GM12892 (cell line): ENCODE data around the gene TK2.
"Not testable (repeated sequence)": the region's sequence is repeated elsewhere in the genome, so short reads cannot be mapped to it uniquely, and the experiment has no call there.

Experiments
- DNase-seq: peaks from one replicate; pipeline ENCODE4 v3.0.0; 2011; ENCODE audit not compliant: insufficient read length
- FAIRE-seq: peaks from 2 replicates; lab custom pipeline; 2011; peaks lifted over from hg19 to GRCh38; lab: Jason Lieb, UNC
- POLR2A ChIP-seq: IDR thresholded peaks from 2 replicates; pipeline ENCODE4 v1.6.1; 2011; ENCODE audit warnings: low read depth, low read length, control low read depth
- POLR2AphosphoS5 ChIP-seq: IDR thresholded peaks from 2 replicates; pipeline ENCODE4 v1.6.1; 2011; ENCODE audit warnings: low read depth, low read length, control low read depth
- TAF1 ChIP-seq: IDR thresholded peaks from 2 replicates; pipeline ENCODE4 v1.6.1; 2011; ENCODE audit warnings: low read depth, mild to moderate bottlenecking, control low read depth, low read length, borderline replicate concordance

Gene TK2

GRCh38 chr16:66569131-66569530 is 19.2 kb upstream of the TK2 start:
- FAIRE-seq (no peak), DNase-seq (no peak)
- TF ChIP-seq POLR2A (no peak), TAF1 (no peak), POLR2AphosphoS5 (no peak)

GRCh38 chr16:66568355-66568754 is 18.4 kb upstream of the TK2 start:
- DNase-seq = no peak
- TF ChIP-seq POLR2A = no peak
- no peak for TF ChIP-seq POLR2AphosphoS5
- no peak for TF ChIP-seq TAF1
- FAIRE-seq = no peak

- DNase-seq, FAIRE-seq: not testable (repeated sequence)
Observed at GRCh38 chr16:66567270-66567669, 17.3 kb upstream of the TK2 start.

- TF ChIP-seq POLR2A (no peak), TAF1 (no peak), POLR2AphosphoS5 (no peak)
- no peak for DNase-seq
Observed at GRCh38 chr16:66566051-66566901, 16.4 kb upstream of the TK2 start, which contains the start of gene CMTM1. TSS of gene CMTM1 (plus strand) at chr16:66566439. CDS start at chr16:66566514, 75 bp downstream.

GRCh38 chr16:66563574-66564334 is 13.8 kb upstream of the TK2 start:
- TF ChIP-seq POLR2AphosphoS5 (no peak), POLR2A (no peak), TAF1 (no peak)
- no peak for DNase-seq
- no peak for FAIRE-seq

More at GRCh38 chr16:66566051-66566901, 16.4 kb upstream of the TK2 start, which contains the start of gene CMTM1:
- no peak for FAIRE-seq

GRCh38 chr16:66562986-66563385 is 13.1 kb upstream of the TK2 start:
- TF ChIP-seq POLR2A (no peak), POLR2AphosphoS5 (no peak), TAF1 (no peak)
- FAIRE-seq (peak; percentile 17), DNase-seq (no peak)

GRCh38 chr16:66562409-66562808 is 12.5 kb upstream of the TK2 start:
- no peak for TF ChIP-seq POLR2AphosphoS5
- no peak for TF ChIP-seq POLR2A
- no peak for FAIRE-seq

GRCh38 chr16:66561381-66562080 is 11.6 kb upstream of the TK2 start:
- FAIRE-seq = no peak

More at GRCh38 chr16:66562409-66562808, 12.5 kb upstream of the TK2 start:
- DNase-seq = no peak

GRCh38 chr16:66560107-66560506 is 10.2 kb upstream of the TK2 start:
- no peak for FAIRE-seq
- TF ChIP-seq POLR2A (no peak), POLR2AphosphoS5 (no peak), TAF1 (no peak)
- DNase-seq = no peak

More at GRCh38 chr16:66561381-66562080, 11.6 kb upstream of the TK2 start:
- DNase-seq = no peak
- TF ChIP-seq TAF1 = no peak
- no peak for TF ChIP-seq POLR2A
- TF ChIP-seq POLR2AphosphoS5 = no peak

- no peak for FAIRE-seq
- no peak for TF ChIP-seq POLR2A
- no peak for TF ChIP-seq TAF1
- no peak for TF ChIP-seq POLR2AphosphoS5
- DNase-seq = no peak
Observed at GRCh38 chr16:66554495-66554894, 4.6 kb upstream of the TK2 start.

- DNase-seq (no peak), FAIRE-seq (no peak)
- TF ChIP-seq TAF1 = no peak
- no peak for TF ChIP-seq POLR2AphosphoS5
- no peak for TF ChIP-seq POLR2A
Observed at GRCh38 chr16:66554021-66554420, 4.1 kb upstream of the TK2 start.

GRCh38 chr16:66553223-66553622 is 3.3 kb upstream of the TK2 start:
- no peak for FAIRE-seq
- DNase-seq = no peak
- no peak for TF ChIP-seq POLR2AphosphoS5
- TF ChIP-seq TAF1 = no peak
- no peak for TF ChIP-seq POLR2A
